ENCODE measurements around the gene GRPEL1. TPM values are rescaled to one million over a fixed set of nuclear protein-coding genes. Genes with fewer than 3 reads are reported as not detected.
A peak's percentile ranks its signal among the peaks of the same experiment; 100 is the strongest.

GRPEL1 gene
- total RNA-seq, 1 experiment from 2014 or later = 40.7 TPM

DNA sequence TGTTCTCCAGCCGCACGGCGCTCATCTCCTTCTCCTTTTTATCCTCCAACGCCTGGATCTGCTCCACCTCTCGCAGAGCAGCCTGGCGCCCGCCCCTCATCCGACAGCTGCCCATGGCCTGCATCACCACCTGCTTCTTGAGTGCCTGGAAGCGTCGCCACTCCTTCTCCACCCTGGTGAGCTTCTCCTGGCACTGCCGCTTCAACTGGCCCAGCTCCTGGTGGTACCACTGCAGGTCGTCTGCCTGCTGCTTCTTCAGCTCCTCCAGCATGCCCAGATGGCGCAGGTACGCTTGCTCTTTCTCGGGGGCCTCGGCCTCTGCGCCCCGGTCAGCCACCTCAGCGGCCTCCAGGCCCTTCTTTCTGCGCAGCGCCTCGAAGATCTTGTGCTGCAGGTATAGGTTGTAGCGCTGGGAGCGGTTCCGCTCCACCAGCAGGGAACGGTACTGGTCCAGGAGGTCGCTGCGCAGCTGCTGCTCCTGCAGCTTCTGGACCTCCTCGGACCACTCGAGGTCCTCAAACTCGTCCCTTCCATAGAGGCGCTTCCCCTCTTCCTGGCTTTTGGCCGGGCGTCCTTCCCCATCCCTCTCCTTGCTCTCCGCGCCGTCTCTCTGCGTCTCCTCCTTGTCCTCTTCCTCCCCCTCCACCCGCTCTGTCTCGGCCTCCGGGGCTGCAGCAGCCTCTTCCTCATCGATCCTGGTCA lies 25.9 kb downstream of the GRPEL1 start:
- Histone ChIP-seq H2AFZ (ENCODE audit: low read length) (no peak overlapping the region), H2BK20ac (ENCODE audit: low read depth, low read length, poor library complexity, severe bottlenecking) (no peak overlapping the region), H3K23me2 (ENCODE audit: insufficient read length, low read depth, low read length, poor library complexity, severe bottlenecking) (peaks cover 19% of the 10 kb centered on the region), H3K14ac (ENCODE audit: insufficient read depth, low read length) (no peak overlapping the region), H3K4me2 (ENCODE audit: insufficient read depth, insufficient read length, low read length) (peak overlapping the region; percentile 86), H3K18ac (ENCODE audit: insufficient read length, low read depth, low read length) (no peak overlapping the region), H3K4me1 (ENCODE audit: insufficient read depth, low read length) (peaks cover 3% of the 10 kb centered on the region; the same call in 1 of the 2 replicates), H4K91ac (ENCODE audit: insufficient read length, low read depth, low read length) (no peak overlapping the region), H3K27ac (ENCODE audit: insufficient read length, low read depth, low read length) (no peak overlapping the region), H4K20me1 (ENCODE audit: control insufficient read depth, insufficient read depth, insufficient read length) (no peaks in the 10 kb centered on the region), H2BK15ac (ENCODE audit: low read depth, low read length) (no peak overlapping the region), H2AK5ac (ENCODE audit: insufficient read length, low read length) (no peak overlapping the region), H4K8ac (replicated peaks; ENCODE audit: insufficient read length, low read depth, low read length) (no peak overlapping the region), H3T11ph (ENCODE audit: low read length) (no peak overlapping the region), H4K5ac (ENCODE audit: insufficient read length, low read depth, low read length) (no peak overlapping the region), H3K9ac (ENCODE audit: extremely low read depth, insufficient read length, low read length) (no peak overlapping the region), H3K79me1 (ENCODE audit: insufficient read depth, low read depth, low read length, poor library complexity, severe bottlenecking) (peaks cover 4% of the 10 kb centered on the region), H2BK5ac (ENCODE audit: insufficient read length, low read length) (no peak overlapping the region), H3K9me3 (ENCODE audit: control insufficient read depth, low read depth, low read length) (no peaks in the 10 kb centered on the region), H3K23ac (ENCODE audit: insufficient read length, low read depth, low read length) (no peak overlapping the region), H2BK120ac (ENCODE audit: low read depth, low read length, poor library complexity, severe bottlenecking) (no peak overlapping the region), H3K27me3 (ENCODE audit: insufficient read depth, low read length) (peaks cover 12% of the 10 kb centered on the region; the same call in 1 of the 2 replicates), H3K4ac (ENCODE audit: low read depth, low read length) (no peak overlapping the region), H2BK12ac (ENCODE audit: insufficient read length, low read depth, low read length) (no peak overlapping the region), H3K56ac (ENCODE audit: insufficient read length, low read depth, low read length) (no peak overlapping the region), H3K79me2 (ENCODE audit: insufficient read depth, low read length) (peaks cover 4% of the 10 kb centered on the region; the same call in 1 of the 2 replicates)
- Mint-ChIP-seq H3K4me1 (peaks cover 26 to 31% of the 10 kb centered on the region in 2 experiments), H3K4me3 (peak overlapping the region; percentile 75 to 90), H3K27ac (no peak overlapping the region; a peak in 1 of 7 replicates), H3K27me3 (ENCODE audit: low read depth) (peaks cover 33% of the 10 kb centered on the region), H3K9me3 (no peaks in the 10 kb centered on the region), H3K36me3 (ENCODE audit: insufficient read depth in 1 of 3, low read depth in 3 of 3) (no peaks in the 10 kb centered on the region; a peak in 1 of 7 replicates)
- no CpG with 5 or more reads among the region's 42 CpGs for WGBS (ENCODE audit: extremely low coverage, insufficient read length, low lambda C conversion rate)
- DNase-seq = no peak
- TF ChIP-seq, protein P1, sequence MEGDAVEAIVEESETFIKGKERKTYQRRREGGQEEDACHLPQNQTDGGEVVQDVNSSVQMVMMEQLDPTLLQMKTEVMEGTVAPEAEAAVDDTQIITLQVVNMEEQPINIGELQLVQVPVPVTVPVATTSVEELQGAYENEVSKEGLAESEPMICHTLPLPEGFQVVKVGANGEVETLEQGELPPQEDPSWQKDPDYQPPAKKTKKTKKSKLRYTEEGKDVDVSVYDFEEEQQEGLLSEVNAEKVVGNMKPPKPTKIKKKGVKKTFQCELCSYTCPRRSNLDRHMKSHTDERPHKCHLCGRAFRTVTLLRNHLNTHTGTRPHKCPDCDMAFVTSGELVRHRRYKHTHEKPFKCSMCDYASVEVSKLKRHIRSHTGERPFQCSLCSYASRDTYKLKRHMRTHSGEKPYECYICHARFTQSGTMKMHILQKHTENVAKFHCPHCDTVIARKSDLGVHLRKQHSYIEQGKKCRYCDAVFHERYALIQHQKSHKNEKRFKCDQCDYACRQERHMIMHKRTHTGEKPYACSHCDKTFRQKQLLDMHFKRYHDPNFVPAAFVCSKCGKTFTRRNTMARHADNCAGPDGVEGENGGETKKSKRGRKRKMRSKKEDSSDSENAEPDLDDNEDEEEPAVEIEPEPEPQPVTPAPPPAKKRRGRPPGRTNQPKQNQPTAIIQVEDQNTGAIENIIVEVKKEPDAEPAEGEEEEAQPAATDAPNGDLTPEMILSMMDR (conservative IDR thresholded peaks at IDR 0.05) = no peak

All from H9 (cell line).